ENCODE data around the gene GPR4.

The GPR4 gene

DNA sequence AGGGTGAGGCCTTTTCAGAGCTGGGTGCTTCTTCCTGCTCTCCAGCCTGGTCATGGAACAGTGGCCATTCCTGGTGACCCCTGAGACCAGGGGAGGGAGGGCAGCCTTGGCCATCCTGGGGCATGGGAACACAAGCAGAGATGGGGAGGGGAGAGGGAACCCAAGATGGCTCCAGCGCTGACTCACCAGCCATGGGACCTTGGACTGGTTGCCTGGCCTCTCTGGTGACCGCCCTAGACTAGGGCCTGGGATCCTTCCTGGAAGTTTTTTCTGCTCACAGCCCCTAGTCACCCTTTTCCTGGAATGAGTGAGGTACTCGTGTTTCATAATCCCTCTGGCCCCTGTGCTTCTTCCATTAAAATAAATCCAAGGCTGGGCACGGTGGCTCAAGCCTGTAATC lies 14.1 kb downstream of the GPR4 start:
- no peak for DNase-seq

DNA sequence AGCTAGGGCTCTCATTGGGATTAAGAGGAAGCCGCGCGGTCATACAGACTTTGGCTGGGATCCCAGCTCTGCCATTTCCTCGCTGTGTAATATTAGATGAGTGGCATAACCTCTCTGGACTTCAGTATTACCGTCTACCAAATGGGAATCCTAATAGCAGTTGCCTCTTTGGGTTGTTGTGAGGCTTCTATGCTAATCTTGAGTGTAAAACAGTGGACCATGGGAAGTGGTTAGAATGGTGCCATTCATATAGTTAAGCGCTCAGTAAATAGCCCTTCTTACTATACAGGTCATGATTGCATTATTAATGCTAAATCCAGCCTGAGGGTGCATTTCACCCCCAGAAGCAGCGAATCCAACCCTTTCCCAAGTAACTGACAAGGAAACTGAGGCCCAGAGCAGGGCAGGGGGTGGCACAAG lies 16.8 kb downstream of the GPR4 start:
- DNase-seq, result no peak

DNA sequence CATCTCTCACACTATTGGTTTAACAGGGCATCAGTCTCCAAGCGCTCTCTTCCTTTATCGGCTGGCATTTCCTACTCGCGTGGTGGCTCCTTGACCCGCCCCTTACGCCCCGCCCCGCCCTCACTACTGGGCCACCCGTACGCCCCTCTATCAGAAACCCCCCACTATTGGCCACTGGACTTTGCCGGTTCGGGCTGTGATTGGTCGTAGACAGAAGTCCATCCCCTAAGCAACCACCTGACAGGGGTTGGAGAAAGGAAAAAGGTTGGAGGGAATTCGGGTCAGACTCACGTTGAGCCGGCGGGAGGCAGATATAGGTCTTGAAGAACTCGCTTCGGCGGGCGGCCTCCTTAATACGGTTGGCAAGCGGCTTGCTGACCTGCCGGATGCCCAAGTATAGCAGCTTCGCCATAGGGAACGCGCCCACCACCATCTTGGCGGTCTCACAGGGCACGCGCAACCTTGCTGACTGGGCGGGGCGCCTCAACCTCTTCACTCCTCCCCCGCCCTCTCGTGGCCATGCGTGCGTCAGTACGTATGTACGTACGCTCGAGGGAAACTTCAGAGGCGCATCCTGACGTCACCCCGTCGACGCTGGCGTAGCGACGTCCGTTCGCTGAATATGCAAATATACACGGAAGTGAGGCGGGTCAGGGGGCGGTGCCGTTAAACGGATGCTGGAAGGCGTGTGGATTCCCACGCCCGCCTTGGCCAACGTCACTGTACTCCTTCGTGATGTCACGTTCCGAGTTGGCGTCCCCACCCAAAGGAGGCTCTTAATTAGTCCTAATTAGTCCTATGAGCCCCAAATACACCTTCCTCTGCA lies 17.5 kb downstream of the GPR4 start, which contains the start of gene OPA3:
Gene OPA3, minus strand, starts transcription at position 471 of the 826 bp plus-strand sequence. Its CDS starts 38 bp downstream, at position 433.
- DNase-seq, result peak; percentile 99 to 100

DNA sequence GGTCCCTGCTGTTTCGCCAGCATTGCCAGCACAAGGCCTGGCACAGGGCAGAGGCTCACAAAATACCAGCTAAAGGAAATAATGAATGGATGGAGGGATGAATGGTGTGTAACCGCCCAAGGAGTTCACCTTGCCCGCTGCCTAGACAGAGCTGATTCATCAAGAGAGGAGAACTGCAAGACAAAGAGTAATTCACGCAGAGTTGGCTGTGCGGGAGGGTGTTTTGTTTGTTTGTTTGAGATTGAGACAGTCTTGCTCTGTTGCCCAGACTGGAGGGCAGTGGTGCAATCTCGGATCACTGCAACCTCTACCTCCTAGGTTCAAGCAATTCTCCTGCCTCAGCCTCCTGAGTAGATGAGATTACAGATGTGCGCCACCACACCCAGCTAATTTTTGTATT lies 20.4 kb downstream of the GPR4 start:
- DNase-seq, result no peak

- DNase-seq, result no peak
Observed at GRCh38 chr19:45578861-45579260, 23.2 kb downstream of the GPR4 start.

- no peak for DNase-seq
Observed at GRCh38 chr19:45577111-45577905, 24.7 kb downstream of the GPR4 start.

GRCh38 chr19:45576682-45577081 lies 25.3 kb downstream of the GPR4 start:
- DNase-seq, result no peak

DNA sequence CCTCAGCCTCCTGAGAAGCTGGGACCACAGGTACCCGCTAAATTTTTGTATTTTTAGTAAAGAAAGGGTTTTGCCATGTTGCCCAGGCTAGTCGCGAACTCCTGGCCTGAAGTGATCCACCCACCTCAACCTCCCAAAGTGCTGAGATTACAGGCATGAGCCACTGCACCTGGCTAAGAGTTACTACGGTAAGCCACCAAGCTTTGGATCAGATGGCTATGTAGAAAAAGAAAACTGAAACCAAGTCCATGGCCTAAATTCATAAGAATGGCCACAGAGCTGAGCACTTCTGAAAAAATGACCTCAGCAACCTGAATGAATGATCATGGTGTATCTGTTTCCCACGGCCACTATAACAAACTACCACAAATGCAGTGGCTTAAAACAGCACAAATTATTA lies 26.8 kb downstream of the GPR4 start:
- no peak for DNase-seq

GRCh38 chr19:45574526-45574925 lies 27.5 kb downstream of the GPR4 start:
- DNase-seq, result no peak

GRCh38 chr19:45571457-45572220 lies 30.4 kb downstream of the GPR4 start:
- no peak for DNase-seq

- DNase-seq, result peak; percentile 52 to 63
Observed at GRCh38 chr19:45569619-45570421, 32.2 kb downstream of the GPR4 start.

- DNase-seq, result no peak
Observed at GRCh38 chr19:45568732-45569131, 33.3 kb downstream of the GPR4 start.

GRCh38 chr19:45567609-45568008 lies 34.4 kb downstream of the GPR4 start:
- DNase-seq, result no peak

GRCh38 chr19:45564131-45564780 lies 37.8 kb downstream of the GPR4 start:
- no peak for DNase-seq

GRCh38 chr19:45560686-45561085 lies 41.3 kb downstream of the GPR4 start:
- no peak for DNase-seq

GRCh38 chr19:45560038-45560437 lies 42.0 kb downstream of the GPR4 start:
- no peak for DNase-seq

DNA sequence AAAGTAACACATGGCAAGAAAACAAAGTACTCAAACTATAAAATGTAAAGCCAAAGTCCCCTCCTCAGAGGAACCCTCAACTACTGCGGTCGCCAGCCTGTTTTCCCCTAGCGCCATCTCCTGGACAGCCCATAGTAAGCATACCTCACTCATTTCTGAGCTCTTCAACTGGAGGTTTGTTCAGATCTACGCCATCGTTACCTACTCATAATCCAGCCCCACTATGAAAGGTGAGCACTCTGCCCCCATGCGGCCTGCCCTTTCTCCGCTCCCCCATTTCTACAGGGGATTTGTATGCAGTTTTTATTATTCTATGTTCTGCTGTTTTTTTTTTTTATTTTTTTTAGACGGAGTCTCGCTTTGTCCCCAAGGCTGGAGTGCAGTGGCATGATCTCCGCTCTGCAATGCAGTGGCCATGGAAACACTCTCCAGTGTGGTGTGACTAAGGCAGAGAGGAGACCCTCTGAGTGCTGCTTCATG lies 43.6 kb downstream of the GPR4 start:
- DNase-seq, result peak; percentile 79

GRCh38 chr19:45556835-45557234 lies 45.2 kb downstream of the GPR4 start:
- DNase-seq, result no peak

GRCh38 chr19:45554481-45554880 lies 47.5 kb downstream of the GPR4 start:
- DNase-seq, result no peak

DNA sequence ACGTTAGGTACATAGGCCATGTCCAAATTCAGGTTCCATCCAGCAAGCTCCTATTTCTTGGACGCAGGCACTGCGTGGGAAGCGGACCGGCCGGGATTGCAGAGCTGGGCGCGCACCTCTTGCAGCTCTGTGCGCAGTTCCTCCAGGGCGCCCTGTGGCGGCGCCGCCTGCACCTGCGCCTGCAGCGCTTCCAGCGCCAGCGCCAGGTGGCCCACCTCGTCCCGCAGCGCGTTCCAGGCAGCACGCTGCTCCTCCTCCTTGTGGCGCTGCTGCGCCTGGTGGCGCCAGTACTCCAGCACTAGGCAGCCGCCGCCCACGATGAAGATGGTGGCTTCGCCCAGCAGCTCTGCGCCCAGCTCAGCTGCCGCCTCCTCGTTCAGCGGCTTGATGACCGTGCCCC lies 48.5 kb downstream of the GPR4 start:
- DNase-seq, result no peak

DNA sequence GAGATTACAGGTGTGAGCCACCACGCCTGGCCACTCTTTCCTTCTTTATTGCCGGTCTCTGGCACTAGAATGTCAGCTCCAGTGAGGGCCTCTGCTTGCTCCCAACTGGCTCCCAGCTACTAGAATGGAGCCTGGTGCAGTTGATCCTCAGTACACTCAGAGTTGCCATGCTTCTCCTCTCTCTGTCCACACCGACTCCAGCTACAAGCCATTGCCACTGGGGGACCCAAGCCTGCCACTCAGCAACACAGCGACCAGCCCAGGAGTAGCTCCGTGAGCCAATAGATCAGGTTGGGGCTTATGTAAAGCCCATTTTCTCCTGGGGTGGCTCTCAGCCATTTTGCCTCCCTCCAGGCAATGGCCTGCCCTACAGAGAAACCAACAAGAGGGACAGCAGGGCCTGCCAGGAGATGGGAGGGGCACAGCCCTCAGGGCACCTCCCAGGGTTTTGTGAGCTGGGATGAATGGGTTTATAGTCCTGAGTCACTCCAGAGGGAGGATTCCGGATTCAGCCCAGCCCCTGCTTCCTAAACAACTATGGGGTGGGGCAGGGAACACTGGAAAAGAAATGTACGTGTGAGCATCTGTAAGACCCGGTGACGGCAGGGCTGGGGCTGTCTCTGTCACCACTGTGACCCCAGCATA lies 53.9 kb downstream of the GPR4 start:
- DNase-seq, result no peak
